Body of pancreas (tissue), 4 donors: ENCODE data around the gene PPM1A.

Experiments
- POLR2A ChIP-seq, 3 donors: fragments of 450-650 bp; IDR thresholded peaks; one replicate each; pipeline ENCODE4 v1.6.1; 2016; ENCODE audit warnings: antibody characterized with exemption in 3 of 3, mild to moderate bottlenecking in 2 of 3
- TF ChIP-seq, protein P1 (sequence below), 7 experiments: fragments of 450-650 bp in 4 of 7; fragments of 200-600 bp in 3 of 7; sonication (generic) in 3 of 7; IDR thresholded peaks; one replicate each; pipeline ENCODE4 v1.5.1; 2016 to 2019; ENCODE audit warnings: antibody characterized with exemption in 7 of 7

DNA sequence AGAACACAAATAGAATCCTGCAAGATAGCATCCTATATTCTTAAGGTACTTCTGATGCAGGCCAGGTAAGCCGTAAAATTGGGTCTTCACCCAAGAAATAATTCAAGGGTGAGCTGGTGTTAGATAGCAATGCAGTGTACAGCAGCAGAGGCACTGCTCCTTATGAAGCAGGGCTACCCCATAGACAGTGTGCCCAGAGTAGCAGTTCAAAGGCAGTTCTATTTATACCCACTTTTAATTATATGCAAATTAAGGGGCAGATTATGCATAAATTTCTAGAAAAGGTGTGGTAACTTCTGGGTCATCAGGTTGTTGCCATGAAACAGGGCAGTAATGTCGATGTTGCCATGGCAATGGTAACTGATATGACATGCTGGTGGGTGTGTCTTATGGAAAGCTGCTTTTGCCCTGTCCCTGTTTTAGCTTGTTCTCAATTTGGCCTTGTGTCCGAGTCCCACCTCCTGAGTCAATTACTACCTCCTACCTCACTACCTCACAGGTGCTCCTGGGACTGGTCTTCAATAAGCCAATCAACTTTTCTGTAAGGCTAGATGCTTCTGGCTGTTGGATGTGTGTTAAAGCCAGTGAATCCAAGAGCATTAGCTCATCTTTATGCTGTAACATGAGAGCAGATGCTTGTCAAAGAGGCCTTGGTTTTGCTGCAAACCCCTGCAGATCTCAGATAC is 61.0 kb downstream of the PPM1A start:
- TF ChIP-seq, protein P1, sequence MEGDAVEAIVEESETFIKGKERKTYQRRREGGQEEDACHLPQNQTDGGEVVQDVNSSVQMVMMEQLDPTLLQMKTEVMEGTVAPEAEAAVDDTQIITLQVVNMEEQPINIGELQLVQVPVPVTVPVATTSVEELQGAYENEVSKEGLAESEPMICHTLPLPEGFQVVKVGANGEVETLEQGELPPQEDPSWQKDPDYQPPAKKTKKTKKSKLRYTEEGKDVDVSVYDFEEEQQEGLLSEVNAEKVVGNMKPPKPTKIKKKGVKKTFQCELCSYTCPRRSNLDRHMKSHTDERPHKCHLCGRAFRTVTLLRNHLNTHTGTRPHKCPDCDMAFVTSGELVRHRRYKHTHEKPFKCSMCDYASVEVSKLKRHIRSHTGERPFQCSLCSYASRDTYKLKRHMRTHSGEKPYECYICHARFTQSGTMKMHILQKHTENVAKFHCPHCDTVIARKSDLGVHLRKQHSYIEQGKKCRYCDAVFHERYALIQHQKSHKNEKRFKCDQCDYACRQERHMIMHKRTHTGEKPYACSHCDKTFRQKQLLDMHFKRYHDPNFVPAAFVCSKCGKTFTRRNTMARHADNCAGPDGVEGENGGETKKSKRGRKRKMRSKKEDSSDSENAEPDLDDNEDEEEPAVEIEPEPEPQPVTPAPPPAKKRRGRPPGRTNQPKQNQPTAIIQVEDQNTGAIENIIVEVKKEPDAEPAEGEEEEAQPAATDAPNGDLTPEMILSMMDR (IDR thresholded peaks at IDR 0.05), result no peak
- no peak for TF ChIP-seq POLR2A (IDR thresholded peaks at IDR 0.05)
